ENCODE measurements around the gene DLGAP5.

Gene DLGAP5

DNA sequence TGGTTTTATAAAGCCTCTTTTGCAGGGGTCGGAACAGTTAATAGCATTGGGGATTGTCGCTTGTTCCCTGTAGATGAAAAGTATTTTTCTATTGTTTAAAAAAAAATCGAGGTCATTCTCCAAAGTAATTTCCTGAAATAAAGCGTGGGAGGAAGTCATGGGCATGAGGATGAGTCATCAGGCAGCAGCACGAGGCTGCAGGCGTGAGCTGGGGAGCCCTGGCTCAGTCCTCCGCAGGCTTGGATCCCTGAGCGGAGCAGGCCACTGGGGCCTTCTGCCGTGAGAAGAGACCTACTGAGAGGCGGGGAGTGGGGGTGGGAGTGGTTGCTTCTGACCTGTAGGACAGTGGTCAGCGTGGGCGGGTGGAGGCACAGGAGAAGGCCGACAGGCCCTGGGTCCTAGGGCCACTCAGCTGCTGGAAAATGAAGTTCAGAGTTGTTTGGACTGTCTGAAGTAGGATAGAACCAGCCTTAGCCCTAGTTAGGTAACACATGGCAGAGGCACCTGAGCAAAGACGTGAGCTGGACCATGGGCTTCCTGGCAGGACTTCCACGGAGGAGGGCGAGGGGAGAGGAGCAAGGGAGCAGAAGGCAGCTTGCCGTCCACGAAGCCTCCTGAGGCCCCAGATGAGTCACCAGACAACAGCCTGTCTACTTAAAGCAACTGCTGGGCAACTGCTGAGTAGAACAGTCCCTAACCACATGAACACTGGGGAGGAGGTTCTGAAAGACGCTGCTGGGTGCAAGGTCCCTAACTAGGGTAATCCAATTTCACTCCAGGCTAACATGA, 83.4 kb downstream of the DLGAP5 start:
- peak; percentile 44 to 73 for DNase-seq

DNA sequence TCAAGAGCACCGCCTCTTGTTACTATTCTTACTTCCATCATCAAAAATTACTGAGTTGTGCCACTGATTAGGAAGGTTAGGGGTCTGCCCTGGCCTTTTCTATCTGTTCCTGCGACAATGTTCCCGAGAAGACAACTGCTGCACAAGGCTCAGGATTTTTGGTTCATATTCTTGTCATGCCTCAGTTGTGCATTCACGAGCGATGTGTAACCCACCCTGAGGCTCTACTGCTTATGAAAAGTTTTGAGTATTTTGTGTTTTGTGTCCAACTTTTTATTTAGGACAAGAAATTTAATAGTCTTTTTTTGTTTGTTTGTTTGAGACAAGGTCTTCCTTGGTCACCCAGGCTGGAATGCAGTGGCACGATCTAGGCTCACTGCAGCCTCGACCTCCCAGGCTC, 85.4 kb downstream of the DLGAP5 start:
- DNase-seq, result no peak

GRCh38 chr14:55103971-55104954, 87.1 kb downstream of the DLGAP5 start:
- peak in 1 of 2 donors; percentile 19 for DNase-seq

GRCh38 chr14:55103005-55103640, 88.3 kb downstream of the DLGAP5 start:
- peak; percentile 59 to 65 for DNase-seq

DNA sequence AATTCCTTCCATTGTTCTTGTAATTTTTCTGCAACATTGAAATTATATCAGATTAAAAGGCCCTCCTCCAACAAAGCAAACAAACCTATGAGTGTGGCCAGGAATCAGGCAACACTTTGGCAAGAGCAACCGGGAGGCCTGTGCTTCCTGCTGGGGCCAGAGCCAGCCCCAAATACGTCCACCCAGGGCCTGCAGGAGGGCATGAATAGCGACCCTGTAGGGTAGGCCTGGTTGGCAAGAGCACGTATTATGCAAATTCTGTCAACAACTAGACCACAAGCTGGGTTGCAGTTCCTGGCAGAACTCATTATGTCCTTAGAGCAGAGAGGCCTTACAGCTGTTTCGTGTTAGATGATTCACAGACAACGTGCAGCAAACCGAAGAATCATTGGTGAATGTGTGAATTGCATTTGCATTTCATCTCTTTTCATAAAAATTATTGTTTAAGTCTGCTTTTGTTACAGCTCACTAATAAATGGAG, 89.2 kb downstream of the DLGAP5 start:
- peak; percentile 43 to 63 for DNase-seq

GRCh38 chr14:55101698-55102097, 89.7 kb downstream of the DLGAP5 start:
- DNase-seq, result no peak

GRCh38 chr14:55099756-55100155, 91.6 kb downstream of the DLGAP5 start:
- no peak for DNase-seq

GRCh38 chr14:55098561-55098898, 92.9 kb downstream of the DLGAP5 start:
- DNase-seq, result no peak

Measured in CD4-positive, alpha-beta T cell treated with Interleukin-4 for 1 hour (primary cell).